Suprapubic skin (tissue), 4 donors: ENCODE results near the gene SEMA4A.

ENCODE experiments used
- CTCF ChIP-seq, 2 donors: fragments of 200-600 bp in 1 of 2; fragments of 450-650 bp in 1 of 2; sonication (generic) in 1 of 2; IDR thresholded peaks; one replicate each; pipeline ENCODE4 v1.5.1; 2016 to 2019; ENCODE audit warnings: antibody characterized with exemption in 2 of 2, mild to moderate bottlenecking in 1 of 2, moderate library complexity in 1 of 2
- EP300 ChIP-seq: sonication (generic); formaldehyde crosslinking; IDR thresholded peaks from one replicate; pipeline ENCODE4 v1.6.1; 2017; ENCODE audit warnings: antibody characterized with exemption
- POLR2A ChIP-seq, 2 donors: fragments of 450-650 bp; IDR thresholded peaks; one replicate each; pipeline ENCODE4 v1.6.1; 2017; ENCODE audit warnings: antibody characterized with exemption in 2 of 2, mild to moderate bottlenecking in 2 of 2, moderate library complexity in 2 of 2
- POLR2AphosphoS5 ChIP-seq, 3 donors: sonication (generic); formaldehyde crosslinking; IDR thresholded peaks; one replicate each; pipeline ENCODE4 v1.6.1; 2017; ENCODE audit warnings: antibody characterized with exemption in 3 of 3

GRCh38 chr1:156165083-156165482 lies 11.7 kb downstream of the SEMA4A start:
- TF ChIP-seq CTCF (IDR thresholded peaks at IDR 0.05) (no peak), POLR2AphosphoS5 (IDR thresholded peaks at IDR 0.05) (no peak), POLR2A (IDR thresholded peaks at IDR 0.05) (no peak), EP300 (no peak)
